ENCODE measurements around the gene SPTBN1. TPM values are rescaled to one million over a fixed set of nuclear protein-coding genes. Genes with fewer than 3 reads are reported as not detected.

Gene SPTBN1
- polyA plus RNA-seq, 1 donor = 168 TPM

DNA sequence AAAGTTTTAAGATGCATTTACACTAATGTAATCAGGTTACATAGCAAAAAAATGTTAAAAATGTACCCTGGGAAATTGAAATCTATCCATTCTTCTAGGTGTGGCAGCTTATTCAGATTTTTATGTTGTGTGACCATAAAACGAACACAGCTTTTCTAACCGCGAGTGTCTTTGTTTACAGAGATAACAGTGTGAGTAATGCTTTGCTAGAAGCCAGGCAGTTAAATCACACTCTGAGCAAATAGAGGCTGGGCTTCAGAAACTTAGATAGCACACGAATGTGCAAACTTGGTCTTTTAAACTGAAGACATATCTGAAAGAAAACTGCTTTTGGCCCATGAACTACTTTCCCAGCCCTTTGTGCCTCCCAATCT lies 116.1 kb downstream of the SPTBN1 start:
- peaks cover 4% of the 10 kb centered on the region for H3K36me3 ChIP-seq (ENCODE audit: control insufficient read depth, insufficient read depth, low read length)
- peaks cover 80% of the 10 kb centered on the region for H3K4me1 ChIP-seq (ENCODE audit: control insufficient read depth, insufficient read depth, low read length)
- peak; percentile 87 to 92 for DNase-seq
- H3K4me3 ChIP-seq (ENCODE audit: low read length) = peak overlapping the region; percentile 3
- no peaks in the 10 kb centered on the region for H3K9me3 ChIP-seq (ENCODE audit: control insufficient read depth, low read depth, low read length)
- H3K27me3 ChIP-seq (ENCODE audit: control insufficient read depth, insufficient read depth, low read length) = no peaks in the 10 kb centered on the region
- no CpG with 5 or more reads among the region's 4 CpGs for WGBS (ENCODE audit: insufficient coverage, low lambda C conversion rate)
- peak overlapping the region; percentile 99 for H3K27ac ChIP-seq (ENCODE audit: low read length)

DNA sequence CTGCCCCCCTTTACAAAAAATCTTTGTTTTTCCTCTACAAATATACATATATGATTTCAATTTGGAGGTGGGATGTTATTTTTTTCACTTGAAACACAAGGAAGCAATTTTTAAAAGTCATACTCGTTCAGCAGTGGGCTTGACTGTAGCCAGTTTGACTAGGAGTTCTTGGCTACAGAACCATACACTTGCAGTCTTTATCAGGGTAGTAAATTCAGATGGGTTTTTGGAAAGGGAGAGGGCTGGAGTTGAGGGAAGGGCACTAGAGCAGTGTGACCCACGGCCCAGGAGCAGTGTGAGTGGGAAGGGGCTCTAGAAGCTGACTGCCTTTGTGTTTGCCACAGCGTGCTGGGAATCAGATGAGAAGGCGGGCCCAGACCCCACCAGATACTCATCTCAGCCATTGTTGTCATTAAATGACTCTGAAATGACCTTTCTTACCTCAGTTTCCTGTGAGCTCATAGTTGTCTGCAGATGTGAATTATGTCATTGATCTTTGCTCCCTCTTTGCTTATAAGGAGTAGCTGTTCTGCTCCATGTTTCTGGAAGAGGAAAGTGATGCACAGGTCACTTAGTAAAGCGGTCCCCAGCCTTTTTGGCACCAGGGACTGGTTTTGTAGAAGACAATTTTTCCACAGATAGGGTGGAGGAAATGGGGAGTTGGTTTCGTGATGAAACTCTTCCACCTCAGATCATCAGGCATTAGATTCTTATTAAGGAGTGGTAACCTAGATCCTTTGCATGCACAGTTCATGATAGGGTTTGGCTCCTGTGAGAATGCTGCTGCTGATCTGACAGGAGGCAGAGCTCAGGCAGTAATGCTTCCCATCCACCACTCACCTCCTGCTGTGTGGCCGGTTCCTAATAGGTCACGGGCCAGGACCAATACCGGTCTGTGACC lies 116.8 kb downstream of the SPTBN1 start:
- Histone ChIP-seq H3K27me3 (ENCODE audit: control insufficient read depth, insufficient read depth, low read length) (no peaks in the 10 kb centered on the region), H3K4me1 (ENCODE audit: control insufficient read depth, insufficient read depth, low read length) (peaks cover 87% of the 10 kb centered on the region), H3K27ac (ENCODE audit: low read length) (peak overlapping the region; percentile 99), H3K9me3 (ENCODE audit: control insufficient read depth, low read depth, low read length) (no peaks in the 10 kb centered on the region), H3K4me3 (ENCODE audit: low read length) (peak overlapping the region; percentile 3), H3K36me3 (ENCODE audit: control insufficient read depth, insufficient read depth, low read length) (no peaks in the 10 kb centered on the region)
- peak; percentile 60 to 85 for DNase-seq
- no CpG with 5 or more reads among the region's 9 CpGs for WGBS (ENCODE audit: insufficient coverage, low lambda C conversion rate)

DNA sequence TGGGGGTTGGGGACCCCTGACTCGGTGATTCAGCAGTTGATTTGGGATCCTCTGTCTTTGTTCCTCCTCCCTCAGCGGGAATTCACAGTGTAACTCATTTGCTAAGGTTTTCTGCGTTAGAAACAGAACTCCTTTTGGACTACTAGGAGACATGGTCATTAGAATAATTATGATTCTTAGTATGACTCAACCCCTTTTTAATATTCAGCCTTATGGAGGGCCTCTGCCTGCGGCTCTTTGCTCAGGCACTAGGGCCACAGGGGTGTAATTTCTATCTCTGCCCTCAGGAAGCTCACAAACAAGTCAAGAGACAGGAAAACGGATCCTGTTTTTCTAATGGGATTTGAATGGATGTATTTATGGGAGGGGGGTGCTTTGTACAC lies 117.4 kb downstream of the SPTBN1 start:
- Histone ChIP-seq H3K27ac (ENCODE audit: low read length) (peak overlapping the region; percentile 99), H3K36me3 (ENCODE audit: control insufficient read depth, insufficient read depth, low read length) (no peaks in the 10 kb centered on the region), H3K4me3 (ENCODE audit: low read length) (no peak overlapping the region), H3K4me1 (ENCODE audit: control insufficient read depth, insufficient read depth, low read length) (peaks cover 89% of the 10 kb centered on the region), H3K9me3 (ENCODE audit: control insufficient read depth, low read depth, low read length) (no peaks in the 10 kb centered on the region), H3K27me3 (ENCODE audit: control insufficient read depth, insufficient read depth, low read length) (no peaks in the 10 kb centered on the region)
- no peak for DNase-seq
- no CpG with 5 or more reads among the region's 5 CpGs for WGBS (ENCODE audit: insufficient coverage, low lambda C conversion rate)

DNA sequence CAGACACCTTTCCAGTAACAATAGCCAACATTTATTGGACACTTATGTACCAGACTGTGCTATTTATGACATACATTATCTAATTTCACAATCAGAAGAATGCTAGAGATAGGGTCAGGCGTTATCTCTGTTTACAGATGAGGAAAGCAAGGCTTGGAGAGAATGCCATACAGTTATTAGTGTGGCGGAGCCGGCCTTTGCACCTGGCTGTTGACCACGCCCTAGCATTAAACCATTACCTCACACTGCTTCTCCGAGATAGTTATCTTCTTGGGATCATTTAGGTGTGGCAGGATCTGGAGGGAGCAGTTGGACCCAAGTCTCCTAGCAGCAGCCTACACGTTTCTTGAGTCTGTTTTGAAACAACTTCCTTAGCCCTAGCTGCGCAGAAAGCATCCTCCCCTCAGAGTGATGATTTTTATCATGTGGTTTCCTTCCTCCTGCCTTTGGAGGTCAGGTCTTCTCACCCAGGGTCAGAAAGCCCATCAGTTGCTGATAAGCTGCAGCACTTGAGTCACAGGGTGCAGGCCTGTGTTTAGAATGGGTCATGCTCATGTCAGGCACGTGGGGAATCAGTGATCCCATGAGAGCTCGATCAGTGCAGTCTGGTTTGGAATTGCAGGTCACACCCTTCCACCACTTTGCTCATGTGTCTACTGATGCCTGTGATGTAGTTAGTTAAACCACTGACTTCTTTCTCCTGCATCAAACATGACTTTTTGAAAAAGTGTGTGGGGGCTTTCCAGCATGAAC lies 118.2 kb downstream of the SPTBN1 start:
- DNase-seq = peak; percentile 95 to 98
- Histone ChIP-seq H3K4me1 (ENCODE audit: control insufficient read depth, insufficient read depth, low read length) (peaks cover 94% of the 10 kb centered on the region), H3K4me3 (ENCODE audit: low read length) (no peak overlapping the region), H3K27me3 (ENCODE audit: control insufficient read depth, insufficient read depth, low read length) (no peaks in the 10 kb centered on the region), H3K27ac (ENCODE audit: low read length) (peak overlapping the region; percentile 99), H3K9me3 (ENCODE audit: control insufficient read depth, low read depth, low read length) (no peaks in the 10 kb centered on the region), H3K36me3 (ENCODE audit: control insufficient read depth, insufficient read depth, low read length) (no peaks in the 10 kb centered on the region)
- no CpG with 5 or more reads among the region's 9 CpGs for WGBS (ENCODE audit: insufficient coverage, low lambda C conversion rate)

DNA sequence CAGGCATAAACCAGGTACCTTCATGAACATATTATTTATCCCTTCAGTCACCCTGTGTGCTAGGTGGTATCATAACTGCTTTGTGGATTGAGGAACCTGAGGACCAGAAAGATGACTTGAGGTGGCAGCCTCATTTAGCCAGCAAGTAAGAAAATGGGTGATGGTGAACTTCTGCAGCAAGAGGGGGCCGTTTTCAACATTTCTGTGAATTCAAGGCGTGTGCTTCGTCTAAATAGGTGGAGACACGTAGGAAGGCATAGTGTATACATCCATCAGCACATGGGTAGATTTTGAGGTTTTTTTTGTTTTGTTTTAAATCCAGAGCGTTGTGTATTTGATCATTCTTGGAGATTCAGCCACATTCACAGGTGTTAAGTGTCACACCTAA lies 118.7 kb downstream of the SPTBN1 start:
- Histone ChIP-seq H3K4me3 (ENCODE audit: low read length) (no peak overlapping the region), H3K4me1 (ENCODE audit: control insufficient read depth, insufficient read depth, low read length) (peaks cover 91% of the 10 kb centered on the region), H3K36me3 (ENCODE audit: control insufficient read depth, insufficient read depth, low read length) (no peaks in the 10 kb centered on the region), H3K27me3 (ENCODE audit: control insufficient read depth, insufficient read depth, low read length) (no peaks in the 10 kb centered on the region), H3K9me3 (ENCODE audit: control insufficient read depth, low read depth, low read length) (no peaks in the 10 kb centered on the region), H3K27ac (ENCODE audit: low read length) (peak overlapping the region; percentile 99)
- WGBS (ENCODE audit: insufficient coverage, low lambda C conversion rate) = 47% methylated on average over 3 of the region's 5 CpGs
- no peak for DNase-seq

DNA sequence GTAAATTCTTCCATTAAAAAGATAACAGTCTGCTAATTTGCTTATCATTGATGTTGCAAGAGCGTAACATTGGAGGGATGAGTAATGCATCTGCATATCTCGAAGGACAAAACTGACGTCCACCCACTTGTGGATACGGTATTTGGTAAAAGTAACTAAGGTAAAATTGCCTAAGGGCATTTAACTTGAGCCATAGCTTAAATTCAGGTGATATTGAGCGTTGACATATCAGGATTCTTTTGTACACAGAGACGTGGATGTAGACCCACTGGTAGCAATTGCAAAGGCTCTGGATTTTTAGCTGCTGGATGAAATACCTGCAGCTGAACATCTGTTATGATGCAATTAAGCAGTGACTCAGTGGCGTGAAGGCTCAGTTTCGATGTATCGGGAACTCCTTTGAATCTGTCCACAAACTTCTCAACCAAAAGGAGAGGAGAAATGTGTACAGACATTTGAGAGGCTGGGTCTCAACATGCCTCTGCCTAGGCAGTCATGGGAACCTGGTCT lies 119.3 kb downstream of the SPTBN1 start:
- peak in 1 of 2 donors; percentile 42 for DNase-seq
- Histone ChIP-seq H3K4me3 (ENCODE audit: low read length) (no peak overlapping the region), H3K27me3 (ENCODE audit: control insufficient read depth, insufficient read depth, low read length) (no peaks in the 10 kb centered on the region), H3K36me3 (ENCODE audit: control insufficient read depth, insufficient read depth, low read length) (no peaks in the 10 kb centered on the region), H3K4me1 (ENCODE audit: control insufficient read depth, insufficient read depth, low read length) (peaks cover 90% of the 10 kb centered on the region), H3K27ac (ENCODE audit: low read length) (peak overlapping the region; percentile 99), H3K9me3 (ENCODE audit: control insufficient read depth, low read depth, low read length) (no peaks in the 10 kb centered on the region)
- 20% methylated on average over 1 of the region's 9 CpGs for WGBS (ENCODE audit: insufficient coverage, low lambda C conversion rate)

DNA sequence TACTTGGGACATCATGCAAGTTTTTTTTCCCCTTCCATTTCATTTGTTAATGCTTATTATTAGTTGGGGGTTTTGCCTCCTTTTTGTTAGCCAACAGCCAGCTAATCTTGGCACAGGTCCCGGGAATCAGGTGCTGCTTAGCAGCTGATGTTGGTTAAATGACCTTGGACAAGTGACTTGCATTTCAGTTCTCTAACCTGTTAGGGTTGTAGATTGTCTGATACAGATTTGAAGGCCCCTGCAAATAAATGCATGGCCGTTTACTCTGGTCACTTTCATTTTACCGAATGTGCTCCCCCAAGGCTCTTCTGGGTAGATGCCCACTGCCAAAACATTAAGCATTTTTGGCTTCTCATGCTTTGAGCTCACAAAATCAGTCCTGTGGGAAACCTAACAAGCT lies 120.9 kb downstream of the SPTBN1 start:
- Histone ChIP-seq H3K27me3 (ENCODE audit: control insufficient read depth, insufficient read depth, low read length) (no peaks in the 10 kb centered on the region), H3K36me3 (ENCODE audit: control insufficient read depth, insufficient read depth, low read length) (no peaks in the 10 kb centered on the region), H3K9me3 (ENCODE audit: control insufficient read depth, low read depth, low read length) (no peaks in the 10 kb centered on the region), H3K4me3 (ENCODE audit: low read length) (no peak overlapping the region), H3K27ac (ENCODE audit: low read length) (peak overlapping the region; percentile 99), H3K4me1 (ENCODE audit: control insufficient read depth, insufficient read depth, low read length) (peaks cover 88% of the 10 kb centered on the region)
- peak; percentile 78 to 88 for DNase-seq
- WGBS (ENCODE audit: insufficient coverage, low lambda C conversion rate) = 27% methylated on average over 2 of the region's 3 CpGs

DNA sequence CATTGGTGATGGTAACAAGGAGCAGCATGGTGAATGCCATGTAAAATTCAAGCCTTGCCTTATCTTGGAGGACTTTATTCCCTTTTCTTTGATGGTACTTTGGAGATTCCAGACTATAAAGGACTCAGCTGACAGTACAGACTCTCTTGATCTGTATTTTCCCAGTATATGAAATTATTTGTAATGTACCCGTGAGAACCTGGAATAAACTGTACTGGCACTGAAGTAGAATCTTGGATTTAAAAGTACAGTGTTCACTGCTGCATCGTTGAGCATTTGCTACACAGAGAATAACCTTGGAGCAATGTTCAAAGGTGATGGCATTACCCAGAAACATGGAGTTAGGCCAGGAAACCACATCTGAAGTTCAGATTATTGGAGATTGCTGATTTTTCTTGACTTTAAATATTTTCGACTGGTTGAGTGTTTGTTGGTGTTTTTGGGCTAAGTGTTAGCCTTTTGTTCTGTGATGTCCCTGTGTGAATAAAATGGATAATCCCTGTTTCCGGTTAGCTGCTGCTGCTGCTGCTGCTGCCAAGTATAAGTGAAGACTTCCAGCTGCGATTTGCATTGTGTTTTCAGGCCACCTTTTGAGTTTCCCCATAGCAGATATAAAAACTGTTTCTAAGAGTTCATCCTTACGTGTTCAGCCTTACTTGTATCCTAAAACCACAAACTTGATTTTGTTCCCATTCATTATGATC lies 122.0 kb downstream of the SPTBN1 start:
- no peaks in the 10 kb centered on the region for H3K9me3 ChIP-seq (ENCODE audit: control insufficient read depth, low read depth, low read length)
- WGBS (ENCODE audit: insufficient coverage, low lambda C conversion rate) = 69% methylated on average over 2 of the region's 6 CpGs
- DNase-seq = peak in 1 of 2 donors; percentile 50
- peak overlapping the region; percentile 99 for H3K27ac ChIP-seq (ENCODE audit: low read length)
- H3K36me3 ChIP-seq (ENCODE audit: control insufficient read depth, insufficient read depth, low read length) = peaks cover 2% of the 10 kb centered on the region
- no peaks in the 10 kb centered on the region for H3K27me3 ChIP-seq (ENCODE audit: control insufficient read depth, insufficient read depth, low read length)
- no peak overlapping the region for H3K4me3 ChIP-seq (ENCODE audit: low read length)
- peaks cover 84% of the 10 kb centered on the region for H3K4me1 ChIP-seq (ENCODE audit: control insufficient read depth, insufficient read depth, low read length)

DNA sequence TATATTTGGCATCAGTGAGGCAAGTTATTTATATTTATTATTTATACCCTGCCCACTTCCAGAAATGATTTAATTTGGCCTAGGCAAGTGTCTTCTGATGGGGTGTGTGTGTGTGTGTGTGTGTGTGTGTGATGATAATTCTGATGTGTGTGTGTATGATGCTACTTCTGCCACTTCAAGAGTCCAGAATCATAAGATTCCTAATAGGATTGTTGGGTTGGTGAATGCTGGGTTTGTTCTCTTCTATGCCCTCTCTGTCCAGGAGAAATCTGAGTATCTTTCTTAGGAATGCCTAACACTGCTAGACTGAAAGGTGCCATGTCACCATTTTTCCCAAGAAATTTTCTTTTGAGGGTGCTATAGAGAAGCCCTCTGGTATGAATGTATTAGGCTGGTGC lies 122.5 kb downstream of the SPTBN1 start:
- Histone ChIP-seq H3K36me3 (ENCODE audit: control insufficient read depth, insufficient read depth, low read length) (peaks cover 2% of the 10 kb centered on the region), H3K27ac (ENCODE audit: low read length) (peak overlapping the region; percentile 99), H3K4me1 (ENCODE audit: control insufficient read depth, insufficient read depth, low read length) (peaks cover 82% of the 10 kb centered on the region), H3K27me3 (ENCODE audit: control insufficient read depth, insufficient read depth, low read length) (no peaks in the 10 kb centered on the region), H3K4me3 (ENCODE audit: low read length) (no peak overlapping the region), H3K9me3 (ENCODE audit: control insufficient read depth, low read depth, low read length) (no peaks in the 10 kb centered on the region)
- DNase-seq = no peak

DNA sequence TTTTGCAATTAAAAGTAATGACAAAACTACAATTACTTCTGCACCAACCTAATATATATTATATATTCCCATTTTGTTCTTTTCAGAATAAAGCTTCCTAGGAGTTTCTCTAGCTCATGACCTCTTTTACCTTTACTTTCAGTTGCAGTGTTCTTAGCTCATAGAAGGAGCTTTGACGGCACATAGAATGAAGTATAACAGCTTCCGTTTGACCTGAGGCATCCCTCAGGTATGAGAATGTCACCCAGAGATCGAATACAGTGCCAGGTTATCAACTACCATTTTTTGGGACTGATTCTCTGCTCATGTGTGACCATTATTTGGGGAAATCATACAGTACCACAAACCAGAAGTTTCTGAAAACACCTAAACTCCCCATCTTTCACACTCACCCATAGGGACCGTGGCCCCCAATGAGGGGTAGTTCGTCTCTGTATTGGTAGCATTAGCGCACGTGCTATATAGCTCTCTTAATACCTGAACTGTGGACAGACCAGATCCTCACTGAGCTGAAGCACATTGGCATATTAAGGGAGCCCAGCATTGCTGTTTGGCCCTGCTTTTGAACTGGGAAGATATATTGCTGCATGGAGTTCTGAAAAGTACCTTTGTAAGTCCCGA lies 123.0 kb downstream of the SPTBN1 start:
- H3K27me3 ChIP-seq (ENCODE audit: control insufficient read depth, insufficient read depth, low read length) = no peaks in the 10 kb centered on the region
- WGBS (ENCODE audit: insufficient coverage, low lambda C conversion rate) = 29% methylated on average over 1 of the region's 8 CpGs
- peaks cover 79% of the 10 kb centered on the region for H3K4me1 ChIP-seq (ENCODE audit: control insufficient read depth, insufficient read depth, low read length)
- no peak for DNase-seq
- H3K4me3 ChIP-seq (ENCODE audit: low read length) = no peak overlapping the region
- H3K36me3 ChIP-seq (ENCODE audit: control insufficient read depth, insufficient read depth, low read length) = peaks cover 2% of the 10 kb centered on the region
- peak overlapping the region; percentile 99 for H3K27ac ChIP-seq (ENCODE audit: low read length)
- no peaks in the 10 kb centered on the region for H3K9me3 ChIP-seq (ENCODE audit: control insufficient read depth, low read depth, low read length)

All from large intestine (tissue), 3 donors.